HepG2 (cell line): ENCODE measurements around the gene BSND. TPM values are rescaled to one million over a fixed set of nuclear protein-coding genes. Genes with fewer than 3 reads are reported as not detected.

Experiments
- ATAC-seq: fragments of 200-7000 bp; cut with Tn5 transposase; 3 replicates; pipeline ENCODE4 v1.9.1; 2020; ENCODE audit warnings: mild to moderate bottlenecking, moderate library complexity
- BruUV-seq: library from RNA; stranded (reverse); fragments of 400-500 nt; replicated peaks from 2 replicates; lab custom pipeline; 2021; lab: Mats Ljungman, UMichigan
- CTCF ChIA-PET: fragments of 300-600 bp; formaldehyde crosslinking; extraction: SDS; loops from one replicate; lab custom pipeline; 2021; ENCODE audit warnings: low total read pairs, inconsistent platforms, low intra/inter-chr PET ratio; lab: Yijun Ruan, JAX
- POLR2A ChIA-PET: fragments of 350-600 bp; sonication (Branson Sonifier 250); formaldehyde crosslinking; loops from one replicate; lab custom pipeline; 2020; ENCODE audit warnings: antibody characterized with exemption, inconsistent platforms; lab: Yijun Ruan, JAX
- DNase-seq: peaks from one replicate; pipeline ENCODE4 v3.0.0-alpha.2; 2015; ENCODE audit warnings: low spot score
- FAIRE-seq: peaks from 3 replicates; lab custom pipeline; 2011; peaks lifted over from hg19 to GRCh38; lab: Jason Lieb, UNC
- H2AFZ ChIP-seq: one replicate; pipeline ENCODE4 v1.6.1; 2011; ENCODE audit warnings: low read length, inconsistent platforms
- H3K27ac ChIP-seq: fragments of 300-600 bp; 3 replicates; pipeline ENCODE4 v1.8.0; 2011; ENCODE audit warnings: mixed run types, mild to moderate bottlenecking, mixed read lengths, low read length, inconsistent platforms; ENCODE audit not compliant: insufficient read depth; ENCODE audit errors: extremely low read length
- H3K27me3 ChIP-seq, 2 experiments: fragments of 200-600 bp in 1 of 2; 2 replicates in 1 of 2; 3 replicates in 1 of 2; pipeline versions ENCODE4 v1.6.0 to v1.8.0; 2011; ENCODE audit warnings: low read length in 2 of 2, mild to moderate bottlenecking in 2 of 2, moderate library complexity in 2 of 2, inconsistent platforms in 1 of 2; ENCODE audit not compliant: insufficient read depth in 2 of 2, control insufficient read depth in 1 of 2
- H3K36me3 ChIP-seq, 2 experiments: fragments of 200-600 bp in 1 of 2; replicated peaks in 1 of 2; 2 replicates in 1 of 2; 3 replicates in 1 of 2; pipeline versions ENCODE4 v1.5.1 to v1.8.0; 2011; ENCODE audit warnings: low read length in 2 of 2, inconsistent platforms in 1 of 2; ENCODE audit not compliant: insufficient read depth in 2 of 2, control insufficient read depth in 1 of 2
- H3K4me1 ChIP-seq: 2 replicates; pipeline ENCODE4 v1.5.1; 2012; ENCODE audit warnings: low read length, inconsistent platforms; ENCODE audit not compliant: insufficient read depth
- H3K4me2 ChIP-seq: 2 replicates; pipeline ENCODE4 v1.6.0; 2011; ENCODE audit warnings: low read depth, low read length, inconsistent platforms
- H3K4me3 ChIP-seq, 3 experiments: fragments of 200-600 bp in 1 of 3; sonication (generic), shearing (Covaris generic) in 1 of 3; replicated peaks in 1 of 3; 2 replicates each; pipeline ENCODE4 v1.5.1; 2011 to 2016; ENCODE audit warnings: low read length in 3 of 3, inconsistent platforms in 2 of 3, low read depth in 2 of 3, mild to moderate bottlenecking in 2 of 3, control low read depth in 1 of 3, mixed read lengths in 1 of 3; ENCODE audit not compliant: insufficient read depth in 1 of 3
- H3K79me2 ChIP-seq: one replicate; pipeline ENCODE4 v1.6.1; 2011; ENCODE audit warnings: low read length, inconsistent platforms; ENCODE audit not compliant: insufficient read depth
- H3K9ac ChIP-seq: 2 replicates; pipeline ENCODE4 v1.6.0; 2011; ENCODE audit warnings: mild to moderate bottlenecking, low read depth, low read length, inconsistent platforms; ENCODE audit not compliant: insufficient read depth
- H3K9me3 ChIP-seq: 2 replicates; pipeline ENCODE4 v1.5.1; 2012; ENCODE audit warnings: mild to moderate bottlenecking, low read length
- H4K20me1 ChIP-seq: 2 replicates; pipeline ENCODE4 v1.6.0; 2011; ENCODE audit warnings: inconsistent platforms, mild to moderate bottlenecking, low read length, moderate library complexity; ENCODE audit not compliant: insufficient read depth
- ELF4 ChIP-seq: sonication (generic); formaldehyde crosslinking; IDR thresholded peaks from 2 replicates; pipeline ENCODE4 v1.5.0; 2020; ENCODE audit warnings: missing genetic modification reagents, mild to moderate bottlenecking, moderate library complexity, borderline replicate concordance
- MXD3 ChIP-seq: IDR thresholded peaks from 2 replicates; pipeline ENCODE4 v1.6.1; 2016; ENCODE audit warnings: mild to moderate bottlenecking, missing biosample characterization, missing genetic modification reagents
- SIX1 ChIP-seq: sonication (generic); formaldehyde crosslinking; IDR thresholded peaks from 2 replicates; pipeline ENCODE4 v1.4.0; 2020; ENCODE audit warnings: missing genetic modification reagents, borderline replicate concordance
- SMYD3 ChIP-seq: sonication (generic); formaldehyde crosslinking; IDR thresholded peaks from 2 replicates; pipeline ENCODE4 v1.8.1; 2023; ENCODE audit warnings: mild to moderate bottlenecking, missing genetic modification reagents
- SRSF9 ChIP-seq: fragments of 200-400 bp; formaldehyde crosslinking; IDR thresholded peaks from 2 replicates; pipeline ENCODE4 v1.6.1; 2018; ENCODE audit warnings: borderline replicate concordance, mild to moderate bottlenecking, low read depth, low read length; ENCODE audit not compliant: insufficient read depth, poor library complexity, severe bottlenecking
- TBX3 ChIP-seq: fragments of 450-650 bp; IDR thresholded peaks from 2 replicates; pipeline ENCODE4 v1.6.1; 2017; ENCODE audit warnings: antibody characterized with exemption, mild to moderate bottlenecking, inconsistent platforms, borderline replicate concordance
- TRAFD1 ChIP-seq: sonication (generic); formaldehyde crosslinking; IDR thresholded peaks from 2 replicates; pipeline ENCODE4 v1.5.1; 2020; ENCODE audit warnings: missing genetic modification reagents, mild to moderate bottlenecking, borderline replicate concordance
- YEATS2 ChIP-seq: sonication (generic); formaldehyde crosslinking; IDR thresholded peaks from 2 replicates; pipeline ENCODE4 v1.4.0; 2020; ENCODE audit warnings: missing genetic modification reagents, borderline replicate concordance
- ZNF646 ChIP-seq: sonication (generic); formaldehyde crosslinking; IDR thresholded peaks from 2 replicates; pipeline ENCODE4 v1.9.0; 2021; ENCODE audit warnings: mild to moderate bottlenecking, missing genetic modification reagents
- ZNF841 ChIP-seq: sonication (generic); formaldehyde crosslinking; IDR thresholded peaks from 2 replicates; pipeline ENCODE4 v1.8.1; 2023; ENCODE audit warnings: missing genetic modification reagents, borderline replicate concordance
- WGBS: methylation state at CpG from one replicate; pipeline ENCODE4 v1.1.6; 2017; ENCODE audit warnings: low lambda C conversion rate; 5-methylcytosine and 5-hydroxymethylcytosine counted together
- in situ Hi-C: cut with HindIII; loops from 2 replicates; pipeline ENCODE4 v1.10.0; 2017; ENCODE audit warnings: low pct_unique_long_range_greater_than_20kb; ENCODE audit not compliant: extremely low pct_ligation_motif_present
- intact Hi-C: fragments of 100-400 bp; cut with micrococcal nuclease; formaldehyde crosslinking; loops from one replicate; pipeline ENCODE4 v1.10.0; 2022; ENCODE audit not compliant: unreplicated experiment
- polyA plus RNA-seq, 8 experiments: library from polyadenylated mRNA; depleted of rRNA in 3 of 8; stranded (reverse) in 7 of 8; unstranded in 1 of 8; fragments of >200 nt; fragmentation: Illumina TruSeq in 4 of 8; extraction: Trizol in 4 of 8; gene quantifications; 2 replicates each; pipeline versions ENCODE4 v1.2.1 to v1.2.3, GENCODE V29; 2011 to 2016; ENCODE audit warnings: low read depth in 4 of 8, missing spikeins in 1 of 8, mixed read lengths in 1 of 8; ENCODE audit not compliant: insufficient read depth in 1 of 8
- total RNA-seq, 5 experiments: library from RNA; depleted of rRNA; stranded (reverse); fragments of >200 nt; fragmentation: Illumina TruSeq; extraction: Trizol; gene quantifications; 2 replicates each; pipeline ENCODE4 v1.2.3, GENCODE V29; 2016; ENCODE audit warnings: low read depth in 1 of 5

Gene BSND
- total and polyA plus RNA-seq, 2 of the 13 experiments (the other 11 are each of a cell fraction or from before 2014, with no cell fraction given), result not detected

DNA sequence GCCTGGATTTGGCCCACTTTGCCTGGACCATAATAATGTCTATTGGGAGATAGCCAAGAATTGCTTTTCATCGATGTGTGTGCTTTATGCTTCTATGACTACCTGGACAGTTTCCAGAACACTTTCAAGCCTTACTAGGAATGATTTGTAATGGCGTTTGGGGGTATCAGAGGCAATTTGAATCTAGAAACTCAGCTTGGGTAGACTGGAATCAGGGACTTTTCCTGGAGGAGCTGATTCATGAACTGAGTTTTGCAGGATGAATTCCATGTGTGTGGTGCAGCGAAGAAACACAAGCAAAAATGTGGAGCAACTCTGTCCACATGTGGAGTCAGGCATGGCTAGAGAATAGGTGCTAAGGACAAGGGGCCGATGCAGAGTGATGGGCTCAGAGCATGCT is 30.2 kb upstream of the BSND start:
- no peaks in the 10 kb centered on the region for H3K79me2 ChIP-seq
- no peaks in the 10 kb centered on the region for H3K9me3 ChIP-seq
- H3K4me3 ChIP-seq, result no peak overlapping the region
- intact Hi-C loops, result no loop called here
- H3K27me3 ChIP-seq, result peaks cover 2 to 20% of the 10 kb centered on the region in 2 experiments; a peak in 2 of 5 replicates
- no TSS peak for BruUV-seq
- H4K20me1 ChIP-seq, result no peaks in the 10 kb centered on the region
- no peak overlapping the region for H2AFZ ChIP-seq
- TF ChIP-seq TRAFD1 (CRISPR knock-in tag), result no peak
- no peak for TF ChIP-seq ZNF646 (CRISPR knock-in tag)
- TF ChIP-seq SMYD3 (CRISPR knock-in tag), result no peak
- TF ChIP-seq SIX1, result no peak
- no peak for TF ChIP-seq TBX3
- TF ChIP-seq ELF4 (CRISPR knock-in tag), result no peak
- TF ChIP-seq ZNF841 (CRISPR knock-in tag), result no peak
- no peak for TF ChIP-seq MXD3 (CRISPR knock-in tag)
- no peak for TF ChIP-seq SRSF9
- no peak for TF ChIP-seq YEATS2
- TF ChIP-seq, all 625 proteins: peak for 0
- Histone ChIP-seq H3K36me3 (no peaks in the 10 kb centered on the region), H3K27ac (no peak overlapping the region), H3K4me2 (no peak overlapping the region), H3K9ac (no peak overlapping the region), H3K4me1 (no peaks in the 10 kb centered on the region)
- in situ Hi-C loops, result no loop called here
- FAIRE-seq (no peak), DNase-seq (no peak), ATAC-seq (no peak)
- POLR2A ChIA-PET, result no interaction called here
- CTCF ChIA-PET, result no interaction called here
- WGBS, result 44% methylated on average over 4 of the region's 4 CpGs
